HL-60/S4 (cell line): Measurements from ENCODE around the gene FOXRED1.

Experiments
- in situ Hi-C: fragments of 300-500 bp; cut with MboI; formaldehyde crosslinking; loops from 2 replicates; pipeline ENCODE4 v1.14.3; 2022; ENCODE audit warnings: low sequenced_read_pairs

FOXRED1 gene

GRCh38 chr11:126268361-126268707 is 620 bp upstream of the FOXRED1 start:
- in situ Hi-C loops = no loop called here

DNA sequence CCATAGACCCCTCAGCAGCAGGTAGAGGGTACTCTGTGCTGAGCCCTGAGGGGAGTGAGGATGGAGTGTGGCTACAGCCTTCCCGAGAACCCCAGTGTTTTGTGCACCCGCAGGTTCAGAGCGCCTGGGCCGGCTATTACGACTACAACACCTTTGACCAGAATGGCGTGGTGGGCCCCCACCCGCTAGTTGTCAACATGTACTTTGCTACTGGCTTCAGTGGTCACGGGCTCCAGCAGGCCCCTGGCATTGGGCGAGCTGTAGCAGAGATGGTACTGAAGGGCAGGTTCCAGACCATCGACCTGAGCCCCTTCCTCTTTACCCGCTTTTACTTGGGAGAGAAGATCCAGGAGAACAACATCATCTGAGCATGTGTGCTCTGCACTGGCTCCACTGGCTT is 8.4 kb downstream of the FOXRED1 start:
- in situ Hi-C loops = no loop called here

- in situ Hi-C loops = no loop called here
Measured at GRCh38 chr11:126277780-126278179, 8.8 kb downstream of the FOXRED1 start.

GRCh38 chr11:126279191-126279590 is 10.2 kb downstream of the FOXRED1 start:
- in situ Hi-C loops = no loop called here

GRCh38 chr11:126280595-126280994 is 11.6 kb downstream of the FOXRED1 start:
- in situ Hi-C loops = no loop called here

DNA sequence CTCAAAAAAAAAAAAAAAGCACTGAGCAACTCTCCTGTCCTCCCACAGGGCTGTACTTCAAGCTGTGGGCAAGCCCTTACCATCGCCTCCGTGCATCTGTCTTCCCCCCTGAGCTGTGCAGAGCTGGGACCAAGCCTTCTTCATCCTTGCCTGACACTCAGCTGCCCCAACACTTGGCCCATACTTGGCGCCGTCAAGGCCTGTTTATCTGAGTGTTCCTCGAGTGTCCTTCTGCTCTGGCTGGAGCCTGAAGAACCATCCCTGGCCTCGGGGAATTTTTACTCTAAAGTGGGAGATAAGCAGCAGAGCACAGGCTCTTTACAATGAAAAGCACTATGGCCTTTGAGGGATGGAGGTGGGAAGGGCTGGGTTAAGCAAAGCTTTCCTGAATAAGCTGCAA is 12.3 kb downstream of the FOXRED1 start:
- in situ Hi-C loops = no loop called here

DNA sequence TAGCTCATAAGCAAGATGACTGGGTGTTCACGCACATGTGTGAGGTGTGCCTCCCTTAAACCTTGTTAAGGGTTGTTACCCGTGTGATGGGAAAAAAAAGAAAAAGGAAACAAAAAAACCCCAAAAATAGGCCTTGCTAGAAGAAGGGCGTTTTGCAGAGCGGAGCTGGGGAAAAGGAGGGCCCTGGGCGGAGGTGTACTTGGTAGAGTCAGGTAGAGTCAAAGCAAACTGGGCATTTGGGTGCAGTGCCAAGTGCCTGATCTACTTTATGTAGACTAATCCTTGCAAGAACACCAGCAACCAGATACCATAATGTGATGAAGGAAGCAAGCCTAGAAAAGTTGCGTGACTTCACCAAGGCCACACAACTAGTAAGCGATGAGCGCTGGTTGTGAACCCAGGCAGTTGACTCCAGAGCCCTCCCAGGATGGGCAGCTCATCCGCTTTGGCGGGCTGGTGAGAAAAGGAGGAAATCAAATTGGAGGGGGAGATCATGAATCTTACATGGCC is 12.8 kb downstream of the FOXRED1 start:
- in situ Hi-C loops = no loop called here

GRCh38 chr11:126282361-126282735 is 13.4 kb downstream of the FOXRED1 start:
- in situ Hi-C loops = no loop called here

DNA sequence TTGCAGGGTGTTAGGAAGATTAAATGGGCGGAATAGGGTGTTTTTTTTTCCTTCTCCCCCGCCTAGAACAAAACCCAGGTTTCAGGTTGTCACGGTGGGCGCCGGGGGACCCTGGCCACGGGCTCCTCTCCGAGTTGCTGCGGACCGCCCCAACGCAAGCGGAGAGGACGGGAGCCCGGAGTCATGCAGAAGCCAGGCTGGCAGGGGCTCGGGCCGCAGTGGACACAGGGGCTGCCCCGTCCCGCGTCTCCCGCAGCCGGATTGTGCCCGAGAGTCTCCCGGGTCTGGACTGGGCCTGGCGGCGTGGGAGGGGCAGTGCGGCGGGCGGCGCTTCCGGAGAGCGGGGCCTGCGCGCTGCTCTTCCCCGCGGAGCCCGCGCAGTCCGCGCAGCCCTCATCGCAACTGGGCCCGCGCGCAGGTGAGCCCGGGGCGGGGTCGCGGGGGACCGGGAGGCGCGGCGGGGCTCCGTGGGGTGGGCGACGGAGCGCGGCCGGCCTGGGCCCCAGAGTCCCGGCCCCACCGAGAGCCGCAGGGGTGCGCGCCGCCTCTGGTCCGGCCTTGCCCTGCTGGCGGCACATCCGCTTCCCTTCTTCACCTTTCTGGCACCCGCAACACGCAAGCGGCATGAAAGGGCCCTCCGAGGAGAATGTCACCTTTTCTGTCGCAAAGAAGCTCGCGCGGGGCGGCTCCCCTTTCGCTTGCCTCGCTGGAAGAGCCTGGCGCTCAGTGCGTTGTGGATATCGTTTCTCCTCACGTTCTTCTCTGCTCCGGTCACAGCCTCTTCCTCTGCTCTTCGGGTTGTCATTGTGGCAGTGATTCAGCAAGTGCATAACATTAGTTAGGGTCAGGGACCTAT is 14.0 kb downstream of the FOXRED1 start, which contains the start of gene TIRAP:
TSS of gene TIRAP (plus strand) at position 358 of the 856 bp plus-strand sequence. CDS start 7,802 bp downstream, outside the sequence.
- in situ Hi-C loops = no loop called here

GRCh38 chr11:126284829-126285228 is 15.9 kb downstream of the FOXRED1 start:
- in situ Hi-C loops = no loop called here

DNA sequence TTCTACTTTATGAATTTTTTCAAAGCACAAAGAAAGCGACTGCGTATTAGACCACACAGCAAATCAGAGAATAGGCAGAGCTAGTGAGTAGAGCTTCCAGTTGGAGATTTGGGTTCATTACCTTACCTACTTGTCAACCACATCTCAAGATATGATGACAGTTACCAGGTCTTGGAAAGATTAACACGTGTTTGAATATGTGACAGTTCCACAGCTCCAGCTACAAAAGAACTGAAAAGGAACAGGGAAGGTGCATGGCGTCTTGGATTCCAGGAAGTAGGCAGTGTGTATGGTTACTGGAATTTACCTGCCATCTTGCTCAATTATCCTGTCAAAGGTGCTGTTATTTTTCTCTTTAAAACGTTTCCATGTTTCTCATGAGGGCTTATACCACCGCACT is 19.3 kb downstream of the FOXRED1 start:
- in situ Hi-C loops = no loop called here

- in situ Hi-C loops = no loop called here
Measured at GRCh38 chr11:126290887-126291286, 21.9 kb downstream of the FOXRED1 start.

- in situ Hi-C loops = no loop called here
Measured at GRCh38 chr11:126293726-126294125, 24.8 kb downstream of the FOXRED1 start.

- in situ Hi-C loops = no loop called here
Measured at GRCh38 chr11:126297004-126297403, 28.1 kb downstream of the FOXRED1 start.

- in situ Hi-C loops = loop anchor here (25.0 kb wide), 1 partner anchor 683 kb away; no protein-coding TSS in a partner anchor
Measured at GRCh38 chr11:126303623-126304456, 34.9 kb downstream of the FOXRED1 start, which contains the start of gene DCPS. TSS of gene DCPS (plus strand) at chr11:126304060. CDS start at chr11:126304081, 21 bp downstream.

GRCh38 chr11:126304457-126305075 is 35.6 kb downstream of the FOXRED1 start:
- in situ Hi-C loops = loop anchor here (25.0 kb wide), 1 partner anchor 683 kb away; no protein-coding TSS in a partner anchor

GRCh38 chr11:126305699-126306098 is 36.7 kb downstream of the FOXRED1 start:
- in situ Hi-C loops = loop anchor here (25.0 kb wide), 1 partner anchor 682 kb away; no protein-coding TSS in a partner anchor

DNA sequence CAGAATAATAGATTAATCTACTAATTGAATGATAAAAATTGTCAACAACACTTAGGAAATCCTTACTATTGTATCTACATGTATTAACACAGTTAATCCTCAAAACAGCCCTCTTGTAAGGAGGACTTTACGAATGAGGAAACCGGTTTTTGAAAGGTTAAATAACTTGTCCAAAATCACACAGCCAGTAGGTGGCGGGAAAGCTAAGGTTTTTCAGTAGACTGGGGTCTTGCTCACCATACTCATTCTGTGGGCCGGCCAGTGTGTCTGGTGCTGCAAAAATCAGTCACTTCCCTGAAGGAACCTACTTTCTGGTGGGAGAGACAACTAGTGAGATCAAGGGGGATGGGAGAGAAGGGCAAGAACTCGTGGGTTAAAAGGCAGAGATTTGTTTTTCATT is 38.8 kb downstream of the FOXRED1 start:
- in situ Hi-C loops = loop anchor here (25.0 kb wide), 1 partner anchor 680 kb away; no protein-coding TSS in a partner anchor

GRCh38 chr11:126308271-126308671 is 39.3 kb downstream of the FOXRED1 start:
- in situ Hi-C loops = loop anchor here (25.0 kb wide), 1 partner anchor 679 kb away; no protein-coding TSS in a partner anchor

GRCh38 chr11:126308771-126309170 is 39.8 kb downstream of the FOXRED1 start:
- in situ Hi-C loops = loop anchor here (25.0 kb wide), 1 partner anchor 679 kb away; no protein-coding TSS in a partner anchor
